ENCODE results near the gene SKA1.

The SKA1 gene

GRCh38 chr18:50374753-50375391, at the start of gene SKA1:
Gene SKA1, plus strand, starts transcription at chr18:50375046. Its CDS starts 785 bp downstream, at chr18:50375831.
- DNase-seq (ENCODE audit: low read depth): peak; percentile 83

GRCh38 chr18:50327983-50328382, 46.9 kb upstream of the SKA1 start:
- no peak for DNase-seq (ENCODE audit: low read depth)

GRCh38 chr18:50330176-50330575, 44.7 kb upstream of the SKA1 start:
- DNase-seq (ENCODE audit: low read depth): no peak

- DNase-seq (ENCODE audit: low read depth): no peak
These were observed 43.2 kb upstream of the SKA1 start for GRCh38 chr18:50331691-50332090.

DNA sequence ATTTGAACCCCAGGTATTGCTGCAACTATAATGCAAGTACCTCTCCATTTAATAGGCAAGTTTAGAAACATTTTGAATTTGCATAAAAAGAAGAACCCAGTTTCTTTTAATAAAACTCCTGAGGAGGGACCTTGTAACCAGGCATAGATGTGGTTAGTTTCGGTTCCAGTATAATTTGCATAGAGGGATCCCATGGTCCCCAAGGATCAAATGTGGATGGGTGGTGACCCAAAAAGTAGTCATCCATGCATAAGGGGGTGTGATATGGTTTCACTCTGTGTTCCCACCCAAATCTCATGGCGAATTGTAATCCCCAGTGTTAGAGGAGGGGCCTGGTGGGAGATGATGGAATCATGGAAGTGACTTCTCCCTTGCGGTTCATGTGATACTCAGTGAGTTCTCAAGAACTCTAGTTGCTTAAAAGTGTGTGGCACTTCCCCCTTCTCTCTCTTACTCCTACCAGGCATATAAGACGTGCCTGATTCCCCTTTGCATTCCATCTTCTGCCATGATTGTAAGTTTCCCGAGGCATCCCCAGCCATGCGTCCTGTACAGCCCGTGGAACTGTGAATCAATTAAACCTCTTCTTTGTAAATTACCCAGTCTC, 40.2 kb upstream of the SKA1 start:
- DNase-seq (ENCODE audit: low read depth): no peak

- no peak for DNase-seq (ENCODE audit: low read depth)
These were observed 36.7 kb upstream of the SKA1 start for GRCh38 chr18:50338122-50338521.

GRCh38 chr18:50338715-50339114, 36.1 kb upstream of the SKA1 start:
- no peak for DNase-seq (ENCODE audit: low read depth)

GRCh38 chr18:50340078-50340477, 34.8 kb upstream of the SKA1 start:
- no peak for DNase-seq (ENCODE audit: low read depth)

DNA sequence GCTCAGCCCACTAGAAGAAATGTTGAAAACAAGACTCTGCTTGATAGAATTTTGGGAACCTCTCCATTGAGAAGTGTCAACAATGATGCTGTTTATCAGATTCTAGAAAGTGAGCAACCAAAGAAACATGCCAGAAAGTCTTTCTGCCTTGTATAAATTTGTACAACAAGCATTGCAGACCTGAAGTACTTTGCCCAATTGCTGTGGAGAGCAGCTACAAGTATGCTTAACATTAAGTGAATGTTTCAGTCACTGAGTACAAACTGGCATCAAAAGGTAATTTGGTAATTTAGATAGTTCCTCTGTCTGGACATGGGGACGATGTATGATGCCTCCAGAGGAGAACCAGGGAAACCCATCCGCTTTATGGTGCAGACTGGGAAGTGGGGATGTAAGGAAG, 33.4 kb upstream of the SKA1 start:
- no peak for DNase-seq (ENCODE audit: low read depth)

- no peak for DNase-seq (ENCODE audit: low read depth)
These were observed 24.1 kb upstream of the SKA1 start for GRCh38 chr18:50350699-50351098.

DNA sequence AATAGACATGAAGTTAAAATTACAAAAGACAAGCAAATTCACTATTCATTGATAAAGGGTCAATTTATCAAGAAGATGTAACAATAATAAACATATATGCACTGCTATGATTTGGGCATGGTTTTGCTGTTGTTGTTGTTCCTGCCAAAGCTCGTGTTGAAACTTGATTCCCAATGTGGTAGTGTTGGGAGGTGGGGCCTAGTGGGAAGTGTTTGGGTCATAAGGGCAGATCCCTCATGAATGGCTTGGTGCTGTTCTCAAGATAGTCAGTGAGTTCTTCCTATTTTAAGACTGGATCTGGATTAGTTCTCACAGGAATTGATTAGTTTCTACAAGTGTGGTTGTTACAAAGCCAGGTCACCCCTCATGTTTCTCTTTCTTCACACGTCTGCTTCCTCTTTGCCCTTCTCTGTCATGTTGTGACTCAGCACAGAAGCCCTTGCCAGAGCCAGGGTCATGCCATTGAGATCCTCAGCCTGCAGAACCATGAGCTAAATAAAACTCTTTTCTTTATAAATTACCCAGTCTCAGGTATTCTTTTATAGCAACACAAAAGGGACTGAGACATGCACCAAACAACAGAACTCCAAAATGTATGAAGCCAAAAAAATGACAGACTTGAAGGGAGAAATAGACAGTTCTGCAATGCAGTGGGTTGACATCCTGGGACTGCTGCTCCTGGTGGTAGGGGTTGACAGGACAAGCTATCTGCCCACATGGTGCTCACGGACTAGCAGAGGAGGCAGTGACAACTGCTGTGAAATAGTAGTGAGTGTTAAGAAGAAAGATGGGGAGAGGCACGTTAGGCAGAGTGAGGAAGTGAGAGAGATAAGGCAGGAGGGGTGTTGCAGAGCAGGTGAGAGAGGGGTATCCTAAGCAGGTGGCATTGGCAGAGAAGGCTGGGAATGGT, 18.6 kb upstream of the SKA1 start:
- no peak for DNase-seq (ENCODE audit: low read depth)

DNA sequence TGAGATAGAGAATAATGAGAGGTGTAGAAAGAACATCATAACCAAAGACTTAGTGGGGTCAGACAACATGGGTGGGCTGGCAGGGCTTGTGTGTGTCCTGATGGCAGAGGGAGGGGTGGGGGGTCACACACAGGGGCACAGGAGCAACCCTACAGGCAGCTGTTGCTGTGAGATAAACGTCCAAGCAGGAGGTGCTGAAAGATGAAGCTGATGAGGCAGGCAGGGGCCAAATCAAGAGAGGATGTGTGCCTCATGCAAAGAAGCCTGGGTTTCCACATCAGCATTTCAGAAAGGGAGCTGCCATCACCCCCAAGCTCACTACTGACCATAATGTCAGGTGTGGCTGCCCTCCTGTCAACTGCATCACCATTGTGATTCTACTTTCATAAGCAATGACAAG, 16.0 kb upstream of the SKA1 start:
- DNase-seq (ENCODE audit: low read depth): no peak

- DNase-seq (ENCODE audit: low read depth): no peak
These were observed 15.0 kb upstream of the SKA1 start for GRCh38 chr18:50359806-50360205.

DNA sequence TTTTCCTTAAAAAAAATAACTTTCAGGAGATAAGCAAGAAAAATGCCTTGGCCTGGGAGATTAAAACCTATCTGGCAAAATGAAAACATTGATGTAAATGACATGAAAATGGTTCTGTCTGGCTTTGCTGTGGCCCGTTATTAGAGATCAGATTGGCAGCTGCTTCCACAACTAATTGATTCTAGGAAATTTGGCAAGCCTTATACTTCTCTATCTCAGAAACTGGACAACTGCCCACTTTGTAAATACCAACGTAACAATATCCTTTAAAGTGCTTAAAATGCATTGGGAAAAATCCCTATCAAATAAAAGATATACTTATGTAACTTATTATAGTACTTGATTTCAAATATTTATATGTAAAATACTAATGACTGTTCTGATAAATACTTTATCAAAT, 14.2 kb upstream of the SKA1 start:
- DNase-seq (ENCODE audit: low read depth): no peak

- DNase-seq (ENCODE audit: low read depth): no peak
These were observed 5.2 kb upstream of the SKA1 start for GRCh38 chr18:50369672-50370071.

DNA sequence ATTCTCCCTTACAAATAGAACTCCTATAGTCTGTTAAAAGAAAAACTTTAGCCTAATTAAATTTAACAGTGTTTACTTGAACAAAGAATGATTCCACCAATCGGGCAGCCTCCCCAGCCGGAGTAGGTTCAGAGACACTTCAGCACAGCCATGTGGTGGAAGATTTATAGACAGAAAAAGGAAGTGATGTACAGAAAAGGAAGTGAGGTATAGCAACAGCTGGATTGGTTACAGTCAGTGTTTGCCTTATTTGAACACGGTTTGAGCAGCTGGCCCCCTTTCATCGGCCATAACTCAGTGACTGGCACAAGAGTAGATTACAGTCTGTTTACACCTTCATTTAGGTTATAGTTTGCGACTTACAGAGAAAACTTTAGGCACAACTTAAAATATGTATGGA, 2.1 kb upstream of the SKA1 start:
- DNase-seq (ENCODE audit: low read depth): no peak

- no peak for DNase-seq (ENCODE audit: low read depth)
These were observed 1.2 kb upstream of the SKA1 start for GRCh38 chr18:50373561-50374219.

DNA sequence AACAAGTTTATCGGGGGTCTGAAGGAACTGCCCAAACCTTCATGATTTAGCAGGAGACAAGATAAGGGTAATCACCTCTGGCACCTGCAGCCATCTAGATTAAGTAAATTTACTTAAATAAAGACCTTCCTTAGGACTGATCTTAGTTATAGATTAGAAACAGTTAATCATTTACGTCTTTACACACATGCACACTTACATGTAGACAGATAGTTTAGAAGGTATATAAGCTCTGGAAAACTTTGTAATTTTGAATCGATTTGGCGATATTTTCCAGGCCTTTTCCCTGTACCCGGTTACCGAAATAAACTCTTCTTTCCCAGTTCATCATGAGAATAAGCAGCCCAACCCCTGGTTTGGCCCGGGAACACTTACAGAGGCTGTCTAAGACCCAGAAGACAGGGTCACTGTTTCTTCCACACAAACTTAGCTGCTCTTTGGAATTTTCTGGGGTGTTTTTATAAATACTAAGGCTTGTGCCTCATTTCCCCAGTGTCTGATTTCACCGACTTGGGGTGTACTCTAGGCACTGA, 560 bp upstream of the SKA1 start:
- no peak for DNase-seq (ENCODE audit: low read depth)

GRCh38 chr18:50377061-50377798, 2.4 kb downstream of the SKA1 start:
- DNase-seq (ENCODE audit: low read depth): no peak

DNA sequence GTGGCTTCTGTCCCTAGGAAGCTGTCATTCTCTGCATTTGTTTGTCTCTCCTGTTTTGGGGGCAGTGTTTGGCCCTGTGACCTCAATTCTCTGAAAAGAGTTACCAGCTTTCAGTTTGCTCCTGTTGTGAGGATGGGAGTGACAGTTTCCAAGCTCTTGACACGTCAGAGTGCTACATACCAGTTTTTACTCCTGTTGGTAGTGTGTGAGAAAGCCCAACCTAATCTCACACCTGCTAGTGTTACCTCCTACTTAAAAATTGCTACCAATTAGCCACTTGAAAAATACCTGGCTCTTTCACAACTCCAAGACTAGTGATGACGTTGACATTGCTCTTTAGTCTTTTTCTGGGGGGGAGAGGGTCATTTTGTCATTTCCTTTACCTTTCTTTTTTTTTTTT, 14.1 kb downstream of the SKA1 start:
- DNase-seq (ENCODE audit: low read depth): no peak

DNA sequence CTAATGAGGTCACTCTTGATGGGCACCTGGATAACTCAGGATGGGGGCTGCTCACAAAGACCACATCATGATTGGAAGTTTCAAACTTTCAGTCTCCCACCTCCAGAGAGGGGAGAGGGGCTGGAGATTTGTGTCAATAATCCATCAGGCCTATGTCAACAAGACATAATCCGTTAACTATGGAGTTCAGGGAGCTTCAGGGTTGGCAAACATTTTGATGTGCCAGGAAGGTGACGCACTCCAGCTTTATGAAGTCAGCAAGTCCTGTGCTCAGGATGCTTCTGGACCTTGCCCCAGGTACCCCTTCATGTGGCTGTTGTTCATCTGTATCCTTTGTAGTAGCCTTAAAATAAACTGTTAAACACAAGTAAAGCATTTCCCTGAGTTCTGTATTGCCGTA, 19.0 kb downstream of the SKA1 start:
- DNase-seq (ENCODE audit: low read depth): no peak

DNA sequence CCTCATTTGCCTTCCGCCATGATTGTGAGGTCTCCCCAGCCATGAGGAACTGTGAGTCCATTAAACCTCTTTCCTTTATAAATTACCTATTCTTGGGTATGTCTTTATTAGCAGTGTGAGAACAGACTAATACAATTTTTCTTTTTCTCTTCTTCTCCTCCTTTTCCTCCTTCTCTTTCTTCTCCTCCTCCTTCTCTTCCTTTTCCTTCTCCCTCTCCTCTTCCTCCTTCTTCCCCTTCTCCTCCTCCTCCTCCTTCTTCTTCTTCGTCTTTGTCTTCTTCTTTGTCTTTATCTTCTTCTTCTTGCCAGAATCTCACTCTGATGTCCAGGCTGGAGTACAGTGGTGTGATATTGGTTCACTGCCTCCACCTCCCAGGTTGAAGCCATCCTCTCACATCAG, 20.2 kb downstream of the SKA1 start:
- DNase-seq (ENCODE audit: low read depth): no peak

Measured in GM04504 (cell line).